Uterus (tissue), 2 donors: Measurements from ENCODE around the gene RABAC1.

ENCODE experiments used
- CTCF ChIP-seq, 4 experiments: fragments of 200-600 bp in 2 of 4; fragments of 450-650 bp in 2 of 4; sonication (generic) in 2 of 4; IDR thresholded peaks; one replicate each; pipeline ENCODE4 v1.5.1; 2016 to 2019; ENCODE audit warnings: antibody characterized with exemption in 4 of 4, mild to moderate bottlenecking in 2 of 4, moderate library complexity in 1 of 4
- POLR2A ChIP-seq, 2 donors: fragments of 450-650 bp; IDR thresholded peaks; one replicate each; pipeline ENCODE4 v1.6.1; 2016; ENCODE audit warnings: antibody characterized with exemption in 2 of 2, mild to moderate bottlenecking in 1 of 2, moderate library complexity in 1 of 2

GRCh38 chr19:41926763-41927496, 32.2 kb downstream of the RABAC1 start:
- no peak for TF ChIP-seq CTCF (IDR thresholded peaks at IDR 0.05)
- TF ChIP-seq POLR2A (IDR thresholded peaks at IDR 0.05), result no peak
